T-cell (primary cell): ENCODE data around the gene OR13D1. TPM values are rescaled to one million over a fixed set of nuclear protein-coding genes. Genes with fewer than 3 reads are reported as not detected.

ENCODE experiments used
- ATAC-seq, 4 experiments: fragments of 200-7000 bp in 3 of 4; fragments of 150-1000 bp in 1 of 4; cut with Tn5 transposase; replicated peaks in 1 of 4; 1 replicate in 3 of 4; 2 replicates in 1 of 4; pipeline ENCODE4 v1.10.0; 2021; ENCODE audit warnings: moderate library complexity in 3 of 4, mild to moderate bottlenecking in 2 of 4, moderate number of reproducible peaks in 1 of 4
- CTCF ChIA-PET, 2 donors: fragments of 300-600 bp; sonication (Branson Sonifier 250); formaldehyde crosslinking; loops; one replicate each; lab custom pipeline; 2022; ENCODE audit warnings: antibody characterized with exemption in 2 of 2; lab: Charles Lee
- POLR2A ChIA-PET, 2 donors: fragments of 300-600 bp; sonication (Branson Sonifier 250); formaldehyde crosslinking; loops; one replicate each; lab custom pipeline; 2022; ENCODE audit warnings: antibody characterized with exemption in 2 of 2; lab: Charles Lee
- DNase-seq, 35 experiments: peaks; one replicate each; pipeline versions ENCODE4 v3.0.0 to v3.0.0-alpha.2; 2013 to 2023
- H3K27ac ChIP-seq: one replicate; pipeline ENCODE4 v1.5.1; 2013; ENCODE audit warnings: low read length
- H3K27me3 ChIP-seq, 2 experiments: replicated peaks in 1 of 2; 1 replicate in 1 of 2; 2 replicates in 1 of 2; pipeline versions ENCODE4 v1.6.1 to v1.7.0; 2013; ENCODE audit warnings: low read length in 1 of 2, mixed read lengths in 1 of 2; ENCODE audit not compliant: control insufficient read depth in 2 of 2, insufficient read depth in 2 of 2; ENCODE audit errors: extremely low read depth in 1 of 2
- H3K36me3 ChIP-seq, 2 donors: 1 replicate in 1 of 2; 2 replicates in 1 of 2; pipeline versions ENCODE4 v1.6.1 to v1.7.0; 2013; ENCODE audit warnings: low read length in 1 of 2; ENCODE audit not compliant: control insufficient read depth in 2 of 2, insufficient read depth in 1 of 2; ENCODE audit errors: extremely low read depth in 1 of 2
- H3K4me1 ChIP-seq, 2 experiments: 1 replicate in 1 of 2; 2 replicates in 1 of 2; pipeline versions ENCODE4 v1.6.1 to v1.7.0; 2013; ENCODE audit warnings: low read length in 2 of 2, mixed read lengths in 1 of 2; ENCODE audit not compliant: insufficient read depth in 2 of 2, control insufficient read depth in 1 of 2; ENCODE audit errors: extremely low read depth in 1 of 2
- H3K4me3 ChIP-seq, 2 donors: 1 replicate in 1 of 2; 2 replicates in 1 of 2; pipeline versions ENCODE4 v1.5.1 to v1.7.0; 2013; ENCODE audit warnings: mild to moderate bottlenecking in 2 of 2, low read length in 1 of 2, moderate library complexity in 1 of 2; ENCODE audit not compliant: control insufficient read depth in 1 of 2; ENCODE audit errors: extremely low read depth in 1 of 2
- H3K9me3 ChIP-seq: 2 replicates; pipeline ENCODE4 v1.7.0; 2013
- H3K27ac Mint-ChIP-seq, 2 donors: one replicate each; pipeline ENCODE4 v1.8.0; 2020 to 2021; ENCODE audit warnings: mild to moderate bottlenecking in 2 of 2, mixed read lengths in 2 of 2
- H3K27me3 Mint-ChIP-seq, 2 donors: one replicate each; pipeline ENCODE4 v1.8.0; 2021 to 2022; ENCODE audit warnings: mixed read lengths in 2 of 2
- H3K36me3 Mint-ChIP-seq: one replicate; pipeline ENCODE4 v1.8.0; 2021; ENCODE audit warnings: mixed read lengths
- H3K4me1 Mint-ChIP-seq, 3 donors: one replicate each; pipeline ENCODE4 v1.8.0; 2020 to 2022; ENCODE audit warnings: mixed read lengths in 3 of 3, mild to moderate bottlenecking in 1 of 3
- H3K4me3 Mint-ChIP-seq, 3 donors: one replicate each; pipeline ENCODE4 v1.8.0; 2020 to 2022; ENCODE audit warnings: mild to moderate bottlenecking in 3 of 3, mixed read lengths in 3 of 3, moderate library complexity in 3 of 3
- H3K9me3 Mint-ChIP-seq, 3 donors: one replicate each; pipeline ENCODE4 v1.8.0; 2020 to 2022; ENCODE audit warnings: mixed read lengths in 3 of 3
- WGBS: methylation state at CpG from one replicate; pipeline ENCODE4 v1.1.5; 2013; ENCODE audit warnings: missing lambda C conversion rate; ENCODE audit not compliant: insufficient coverage; 5-methylcytosine and 5-hydroxymethylcytosine counted together
- total RNA-seq, 35 experiments: library from RNA in 6 of 35; stranded (reverse) in 6 of 35; fragments of 120-200 nt in 1 of 35; gene quantifications; one replicate each; pipeline versions ENCODE4 v1.2.1 to v1.2.4 and lab custom pipeline; 2013 to 2026

OR13D1 gene
- not detected for total RNA-seq
- not detected for total RNA-seq (2013)
- 0 reads per million in 29 experiments for total RNA-seq (lab: John Stamatoyannopoulos, UW)

- Histone ChIP-seq H3K9me3 (no peaks in the 10 kb centered on the region), H3K4me3 (no peak within 1 kb of the TSS), H3K4me1 (no peaks in the 10 kb centered on the region), H3K27ac (no peak within 1 kb of the TSS), H3K36me3 (no peaks in the 10 kb centered on the region), H3K27me3 (no peaks in the 10 kb centered on the region)
- ChIA-PET CTCF (no interaction called here), POLR2A (no interaction called here)
- Mint-ChIP-seq H3K27ac (no peak within 1 kb of the TSS), H3K27me3 (no peaks in the 10 kb centered on the region), H3K9me3 (no peaks in the 10 kb centered on the region), H3K36me3 (no peaks in the 10 kb centered on the region), H3K4me1 (no peaks in the 10 kb centered on the region), H3K4me3 (no peak within 1 kb of the TSS)
- no CpG with 5 or more reads among the region's 1 CpG for WGBS
- DNase-seq (no peak), ATAC-seq (no peak)
Measured at GRCh38 chr9:104694218-104694617, at the start of gene OR13D1. Gene OR13D1, plus strand, starts transcription at chr9:104694518. Its CDS starts 0 bp downstream, at chr9:104694518.

- no peak overlapping the region for H3K27ac ChIP-seq
- H3K36me3 ChIP-seq: no peaks in the 10 kb centered on the region
- H3K4me1 ChIP-seq: no peaks in the 10 kb centered on the region
- no CpG with 5 or more reads among the region's 2 CpGs for WGBS
- no peaks in the 10 kb centered on the region for H3K4me1 Mint-ChIP-seq
- no peaks in the 10 kb centered on the region for H3K36me3 Mint-ChIP-seq
- H3K4me3 Mint-ChIP-seq: no peak overlapping the region
- ChIA-PET CTCF (no interaction called here), POLR2A (no interaction called here)
- no peaks in the 10 kb centered on the region for H3K27me3 ChIP-seq
- H3K9me3 ChIP-seq: no peaks in the 10 kb centered on the region
- H3K27me3 Mint-ChIP-seq: peaks cover 4 to 10% of the 10 kb centered on the region in 2 donors
- no peak overlapping the region for H3K4me3 ChIP-seq
- DNase-seq (no peak), ATAC-seq (no peak)
- peaks cover 1 to 7% (median 4%) of the 10 kb centered on the region in 3 donors for H3K9me3 Mint-ChIP-seq
- no peak overlapping the region for H3K27ac Mint-ChIP-seq
Measured at GRCh38 chr9:104658496-104659195, 35.7 kb upstream of the OR13D1 start.

- WGBS: 89% methylated on average over 1 of the region's 2 CpGs
- Histone ChIP-seq H3K27me3 (no peaks in the 10 kb centered on the region), H3K36me3 (no peaks in the 10 kb centered on the region), H3K4me3 (no peak overlapping the region), H3K4me1 (no peaks in the 10 kb centered on the region), H3K9me3 (no peaks in the 10 kb centered on the region), H3K27ac (no peak overlapping the region)
- Mint-ChIP-seq H3K4me3 (no peak overlapping the region), H3K9me3 (no peaks in the 10 kb centered on the region), H3K36me3 (no peaks in the 10 kb centered on the region), H3K27me3 (peaks cover 0 to 3% of the 10 kb centered on the region in 2 donors), H3K4me1 (no peaks in the 10 kb centered on the region), H3K27ac (no peak overlapping the region)
- ATAC-seq (no peak), DNase-seq (no peak)
- CTCF ChIA-PET: no interaction called here
- POLR2A ChIA-PET: interaction anchor here in 1 of 2 donors (0.6 kb wide), 1 partner anchor 9 kb away, joined by 3 read pairs; no protein-coding TSS in a partner anchor
Measured at GRCh38 chr9:104675611-104676010, 18.7 kb upstream of the OR13D1 start.

- WGBS: no CpG with 5 or more reads among the region's 3 CpGs
- Mint-ChIP-seq H3K36me3 (no peaks in the 10 kb centered on the region), H3K4me1 (peaks cover 0 to 4% (median 3%) of the 10 kb centered on the region in 3 donors), H3K4me3 (no peak overlapping the region), H3K27me3 (no peaks in the 10 kb centered on the region), H3K9me3 (no peaks in the 10 kb centered on the region), H3K27ac (no peak overlapping the region)
- POLR2A ChIA-PET: interaction anchor here in 1 of 2 donors (0.6 to 0.7 kb wide), 2 partner anchors 10 to 1356 kb away, joined by 3 to 4 read pairs; no protein-coding TSS in a partner anchor
- H3K27me3 ChIP-seq: no peaks in the 10 kb centered on the region
- ATAC-seq: no peak
- H3K36me3 ChIP-seq: no peaks in the 10 kb centered on the region
- H3K9me3 ChIP-seq: no peaks in the 10 kb centered on the region
- CTCF ChIA-PET: no interaction called here
- peak in 1 of 35 experiments; percentile 35 for DNase-seq
- H3K4me1 ChIP-seq: no peaks in the 10 kb centered on the region
- no peak overlapping the region for H3K27ac ChIP-seq
- no peak overlapping the region for H3K4me3 ChIP-seq
Measured at GRCh38 chr9:104682642-104683041, 11.7 kb upstream of the OR13D1 start.

GRCh38 chr9:104686081-104686480 is 8.2 kb upstream of the OR13D1 start:
- no peak overlapping the region for H3K4me3 ChIP-seq
- Mint-ChIP-seq H3K36me3 (no peaks in the 10 kb centered on the region), H3K27ac (no peak overlapping the region), H3K4me3 (no peak overlapping the region), H3K27me3 (no peaks in the 10 kb centered on the region), H3K4me1 (peaks cover 0 to 4% (median 3%) of the 10 kb centered on the region in 3 donors), H3K9me3 (no peaks in the 10 kb centered on the region)
- no CpG with 5 or more reads among the region's 2 CpGs for WGBS
- ATAC-seq: no peak
- no peak overlapping the region for H3K27ac ChIP-seq
- POLR2A ChIA-PET: no interaction called here
- no peak for DNase-seq
- CTCF ChIA-PET: no interaction called here
- H3K4me1 ChIP-seq: no peaks in the 10 kb centered on the region
- no peaks in the 10 kb centered on the region for H3K27me3 ChIP-seq
- no peaks in the 10 kb centered on the region for H3K9me3 ChIP-seq
- no peaks in the 10 kb centered on the region for H3K36me3 ChIP-seq

GRCh38 chr9:104700306-104700705 is 6.0 kb downstream of the OR13D1 start:
- H3K27ac Mint-ChIP-seq: no peak overlapping the region
- no peaks in the 10 kb centered on the region for H3K4me1 ChIP-seq
- ChIA-PET CTCF (no interaction called here), POLR2A (no interaction called here)
- peaks cover 0 to 4% of the 10 kb centered on the region in 2 donors for H3K27me3 Mint-ChIP-seq
- H3K9me3 Mint-ChIP-seq: peaks cover 2 to 5% (median 3%) of the 10 kb centered on the region in 3 donors
- H3K27ac ChIP-seq: no peak overlapping the region
- H3K4me3 ChIP-seq: no peak overlapping the region
- no peak overlapping the region for H3K4me3 Mint-ChIP-seq
- no peak for ATAC-seq
- no peak for DNase-seq
- H3K36me3 Mint-ChIP-seq: peaks cover 3% of the 10 kb centered on the region
- H3K27me3 ChIP-seq: peaks cover 0 to 3% of the 10 kb centered on the region in 2 experiments
- no peaks in the 10 kb centered on the region for H3K36me3 ChIP-seq
- H3K9me3 ChIP-seq: no peaks in the 10 kb centered on the region
- H3K4me1 Mint-ChIP-seq: no peaks in the 10 kb centered on the region
- 87% methylated on average over 3 of the region's 3 CpGs for WGBS
